HG03159 (cell line): Measurements from ENCODE around the gene KRT80.

Experiments
- ATAC-seq: cut with Tn5 transposase; IDR thresholded peaks from one replicate; pipeline ENCODE4 v1.9.1; 2021; ENCODE audit warnings: mild to moderate bottlenecking, moderate library complexity; ENCODE audit not compliant: unreplicated experiment

The KRT80 gene

DNA sequence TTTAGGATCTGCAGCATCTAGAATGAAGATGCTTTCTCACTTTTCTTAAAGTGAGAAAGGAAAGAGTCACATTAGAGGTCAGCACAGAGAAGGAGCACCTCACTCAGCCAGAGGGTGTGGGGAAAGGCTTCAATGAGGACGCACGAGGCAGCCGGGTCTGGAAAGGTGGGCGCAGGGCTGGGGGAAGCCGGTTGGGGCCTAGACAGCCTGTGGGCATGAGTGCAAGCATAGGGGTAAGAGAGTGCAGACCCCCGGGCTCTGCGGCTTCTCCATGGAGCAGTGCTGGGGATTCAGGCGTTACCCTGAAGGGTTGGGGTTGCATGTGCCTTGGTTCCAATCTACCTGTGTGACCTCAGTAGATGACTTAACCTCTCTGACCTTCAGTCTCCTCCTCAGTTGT, 49.9 kb downstream of the KRT80 start:
- no peak for ATAC-seq

DNA sequence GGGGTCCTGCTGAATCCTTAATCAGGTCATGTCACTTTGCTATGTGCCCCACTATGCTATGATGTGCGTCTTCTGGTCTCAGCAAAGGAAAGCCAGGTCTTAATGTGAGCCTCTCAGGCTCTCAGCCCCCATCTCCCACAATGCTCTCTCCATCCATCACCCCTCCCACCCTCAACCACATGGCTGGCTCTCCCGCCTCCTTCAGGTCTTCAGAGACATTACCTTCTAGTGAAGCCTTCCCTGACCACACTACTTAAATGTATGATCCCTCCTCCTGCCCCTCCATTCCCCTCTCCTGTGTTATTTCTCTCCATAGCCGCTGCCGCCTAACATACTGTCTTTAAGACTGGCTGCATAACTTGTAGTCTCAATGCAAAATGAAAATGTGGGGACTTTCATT, 50.5 kb downstream of the KRT80 start:
- ATAC-seq, result no peak

DNA sequence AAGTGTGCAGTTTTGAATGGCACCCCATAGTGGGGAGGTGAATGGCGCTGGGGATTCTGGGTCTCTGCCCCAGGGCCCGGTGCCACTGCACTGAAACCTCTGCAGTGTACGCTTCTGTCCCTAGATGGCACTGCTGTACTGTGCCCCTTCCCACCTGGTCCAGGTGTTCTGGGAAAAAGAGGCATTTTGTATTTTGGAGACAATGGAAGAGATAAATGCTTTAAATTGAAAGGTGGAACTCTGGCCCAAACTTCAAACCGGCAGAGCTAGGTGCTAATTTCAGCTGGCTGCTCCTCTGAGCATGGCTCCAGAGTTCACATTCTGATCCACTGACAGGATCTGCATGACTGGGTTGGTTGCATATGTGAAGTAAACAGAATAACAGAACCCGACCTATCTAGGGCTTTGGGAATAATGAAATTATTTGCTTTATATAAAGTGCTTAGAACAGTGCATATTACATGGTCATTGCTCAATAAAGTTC, 52.2 kb downstream of the KRT80 start:
- no peak for ATAC-seq

DNA sequence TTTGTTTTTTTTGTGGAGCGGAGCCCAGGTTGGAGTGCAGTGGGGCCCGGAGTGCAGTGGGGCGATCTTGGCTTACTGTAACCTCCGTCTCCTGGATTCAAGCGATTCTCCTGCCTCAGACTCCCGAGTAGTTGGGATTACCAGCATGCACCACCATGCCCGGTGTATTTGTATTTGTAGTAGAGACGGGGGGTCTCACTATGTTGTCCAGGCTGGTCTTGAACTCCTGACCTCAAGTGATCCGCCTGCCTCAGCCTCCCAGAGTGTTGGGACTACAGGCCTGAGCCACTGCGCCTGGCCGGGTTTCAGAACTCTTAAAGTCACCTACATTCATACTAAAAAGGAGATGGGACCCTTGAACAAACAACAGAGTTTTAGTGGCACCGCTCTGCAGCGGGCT, 52.7 kb downstream of the KRT80 start:
- ATAC-seq, result no peak

DNA sequence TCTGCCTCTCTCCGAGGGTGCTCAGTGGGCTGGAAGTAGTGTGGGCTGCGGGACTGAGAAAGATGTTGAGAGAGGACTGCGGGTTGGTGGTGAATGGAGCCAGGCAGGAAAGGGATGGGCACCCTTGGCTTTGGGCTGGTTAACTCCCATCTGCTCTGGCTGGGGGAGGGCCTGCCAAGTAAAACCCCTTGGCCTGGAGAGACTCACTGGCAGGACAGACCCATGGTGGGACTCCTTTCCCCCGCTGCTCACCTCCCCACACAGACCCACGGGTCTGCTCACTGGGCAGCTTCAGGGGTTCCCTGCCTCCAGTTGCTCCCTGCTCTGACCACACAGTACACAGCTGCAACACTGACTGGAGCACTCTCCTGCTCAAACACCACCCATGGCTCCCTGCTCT, 54.1 kb downstream of the KRT80 start:
- no peak for ATAC-seq

DNA sequence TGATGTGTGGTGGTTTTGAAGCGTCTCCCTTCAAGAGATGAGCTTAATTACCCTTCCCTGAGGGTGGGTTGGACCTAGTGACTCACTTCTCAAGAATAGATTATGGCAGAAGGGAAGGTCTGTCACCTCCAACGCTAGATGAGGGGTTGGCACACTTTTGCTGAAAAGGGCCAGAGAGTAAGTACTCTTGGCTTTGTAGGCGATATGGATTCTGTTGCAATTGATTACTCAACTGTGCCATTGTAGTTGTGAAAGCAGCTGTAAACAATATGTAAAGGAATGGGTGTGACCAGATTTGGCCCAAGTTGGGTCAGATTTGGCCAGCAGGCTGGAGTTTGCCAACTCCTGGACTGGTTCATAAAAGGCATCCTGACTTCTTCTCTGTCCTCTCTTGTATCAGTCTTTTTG, 59.1 kb downstream of the KRT80 start:
- ATAC-seq, result no peak

DNA sequence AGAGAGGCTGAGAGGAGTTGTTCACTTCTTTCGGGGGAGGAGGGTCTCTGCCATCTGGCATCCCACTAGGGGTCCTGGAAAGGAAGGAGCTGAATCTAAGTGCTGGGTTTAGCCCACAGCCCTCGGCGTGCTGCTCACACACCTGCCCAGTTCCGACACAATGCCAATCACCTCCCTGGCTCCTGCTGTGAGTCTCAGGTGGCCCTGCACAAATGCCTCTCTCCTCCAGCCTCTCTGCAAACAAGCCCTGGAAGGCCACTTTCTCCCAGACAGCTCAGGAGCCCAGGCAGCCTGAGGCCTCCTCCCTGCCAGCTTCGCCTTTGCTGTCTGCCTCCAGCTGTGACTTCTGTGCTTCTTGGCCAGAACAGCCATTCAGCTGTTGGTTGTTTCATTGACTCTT, 61.1 kb downstream of the KRT80 start:
- ATAC-seq, result no peak

DNA sequence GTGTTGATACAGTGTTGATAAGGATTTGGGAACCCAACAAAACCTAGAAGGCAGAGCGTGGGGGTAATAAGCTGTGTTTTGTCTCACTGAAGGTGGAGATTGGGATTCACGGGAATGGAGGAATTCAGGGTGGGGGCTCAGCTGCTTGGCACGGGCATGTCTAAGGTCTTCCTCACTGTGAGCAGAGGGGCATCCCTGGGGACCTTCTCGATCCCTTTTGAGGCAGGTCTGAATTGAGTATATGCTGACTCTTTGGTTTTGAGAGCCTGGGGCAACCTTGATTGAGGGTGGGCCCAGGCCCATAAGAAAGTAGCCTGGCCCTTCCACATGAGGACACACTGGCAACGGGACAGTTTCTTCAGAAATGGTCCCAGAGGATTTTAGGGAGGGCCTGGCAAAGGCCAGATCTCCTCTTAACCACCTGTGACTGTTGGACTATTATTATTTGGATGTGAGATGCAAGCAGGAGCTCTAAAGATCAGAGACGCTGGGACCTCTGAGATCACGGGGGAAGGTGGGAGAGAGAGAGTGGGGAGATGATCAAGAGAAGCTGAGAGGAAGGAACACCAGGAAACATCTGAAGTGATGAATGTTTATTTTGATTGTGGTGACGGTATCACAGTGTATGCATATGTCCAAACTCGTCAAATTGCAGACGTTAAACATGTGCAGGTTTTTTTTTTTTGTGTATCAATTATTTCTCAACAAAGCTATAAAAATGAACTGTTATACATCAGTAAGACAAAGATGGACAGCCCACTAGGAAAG, 63.9 kb downstream of the KRT80 start:
- ATAC-seq, result no peak

DNA sequence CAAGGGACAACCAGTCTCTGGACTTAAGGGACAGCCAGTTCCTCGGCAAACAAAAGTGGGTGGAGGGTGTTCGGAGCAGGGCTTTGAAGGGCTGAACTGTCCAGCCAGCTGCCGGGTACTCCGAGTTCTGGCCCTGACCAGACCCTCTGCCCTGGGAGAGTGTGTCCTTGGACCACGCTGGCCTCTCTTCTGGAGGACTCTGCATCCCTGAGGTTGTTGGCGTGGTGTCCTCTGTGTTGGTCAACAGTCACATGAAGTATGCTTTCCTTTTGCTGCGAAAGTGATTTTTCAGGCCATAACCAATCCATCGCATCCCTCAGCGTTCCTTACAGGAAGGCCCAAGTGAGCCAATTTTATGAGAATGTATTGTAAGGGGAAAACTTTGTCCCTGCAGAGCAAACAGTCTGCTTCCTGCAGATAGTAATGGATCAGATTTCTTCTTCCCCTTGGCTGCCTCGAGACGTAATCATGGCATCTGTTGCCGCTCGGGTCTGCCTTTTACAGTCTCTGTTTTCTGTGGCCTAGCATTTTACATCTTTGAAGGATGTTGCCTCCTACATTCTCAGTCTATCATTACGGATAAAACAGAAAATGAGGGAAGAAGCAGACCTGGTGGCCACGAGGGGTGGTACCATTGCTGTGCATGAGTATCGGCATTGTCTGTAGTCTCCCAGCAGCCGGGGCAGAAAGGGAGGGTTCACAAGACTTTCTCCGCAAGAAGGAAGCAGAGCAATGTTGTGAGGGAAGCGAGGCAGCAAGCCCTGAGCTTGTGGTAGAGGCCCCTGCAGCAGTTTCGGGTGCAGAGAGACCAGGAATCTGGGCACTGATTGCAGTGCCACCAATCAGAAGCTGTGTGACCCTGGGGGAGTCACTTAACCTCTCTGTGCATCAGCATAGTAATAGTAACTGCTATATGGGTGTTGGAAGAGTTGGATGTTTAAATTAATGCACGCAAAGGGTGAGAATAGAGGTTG, 64.9 kb downstream of the KRT80 start:
- no peak for ATAC-seq

DNA sequence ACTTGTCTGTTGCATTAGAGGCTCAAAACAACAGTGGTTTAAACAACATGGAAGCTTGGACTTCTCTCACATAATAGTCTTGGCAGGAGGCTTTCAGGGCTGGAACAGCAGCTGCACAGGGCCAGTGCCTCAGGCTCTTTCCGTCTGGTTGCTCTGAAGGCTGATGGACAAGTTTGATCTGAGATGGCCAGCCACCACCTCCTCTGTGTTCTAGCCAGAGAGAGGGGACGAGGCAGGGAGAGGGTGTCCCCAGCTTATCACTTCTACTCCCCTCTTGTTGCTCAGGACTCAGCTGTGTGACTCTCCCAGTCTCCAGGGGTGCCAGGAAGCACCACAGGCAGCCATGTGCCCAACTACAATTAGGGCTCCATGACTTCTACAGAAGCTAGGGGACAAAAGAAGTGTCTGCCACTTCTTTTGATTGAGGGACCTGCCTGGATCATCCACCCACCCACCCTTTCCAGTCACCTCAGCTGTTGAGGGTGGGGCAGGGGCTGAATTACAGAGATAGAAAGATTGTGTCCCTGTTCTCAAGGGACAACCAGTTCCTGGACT, 65.7 kb downstream of the KRT80 start:
- ATAC-seq, result no peak

DNA sequence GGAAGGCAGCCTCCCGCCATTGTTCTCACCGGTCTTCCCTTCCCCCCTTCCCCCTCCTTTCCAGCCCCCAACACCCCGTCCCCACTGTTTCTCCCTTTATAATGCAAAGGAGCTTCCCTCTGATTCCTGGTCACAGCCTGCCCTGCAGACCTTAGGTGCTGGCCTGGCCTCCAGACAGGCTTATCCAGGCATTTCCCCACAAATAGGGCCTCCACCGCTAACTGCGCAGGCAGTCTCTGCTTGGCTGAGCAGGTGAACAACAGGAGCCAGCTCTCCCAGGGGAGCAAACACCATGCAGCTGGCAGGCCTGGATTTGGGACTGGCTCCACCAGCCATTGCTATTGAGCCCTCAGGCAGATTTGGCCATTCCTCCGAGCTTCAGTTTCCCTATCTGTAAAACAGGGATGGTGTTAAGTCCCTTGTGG, 66.3 kb downstream of the KRT80 start:
- no peak for ATAC-seq

DNA sequence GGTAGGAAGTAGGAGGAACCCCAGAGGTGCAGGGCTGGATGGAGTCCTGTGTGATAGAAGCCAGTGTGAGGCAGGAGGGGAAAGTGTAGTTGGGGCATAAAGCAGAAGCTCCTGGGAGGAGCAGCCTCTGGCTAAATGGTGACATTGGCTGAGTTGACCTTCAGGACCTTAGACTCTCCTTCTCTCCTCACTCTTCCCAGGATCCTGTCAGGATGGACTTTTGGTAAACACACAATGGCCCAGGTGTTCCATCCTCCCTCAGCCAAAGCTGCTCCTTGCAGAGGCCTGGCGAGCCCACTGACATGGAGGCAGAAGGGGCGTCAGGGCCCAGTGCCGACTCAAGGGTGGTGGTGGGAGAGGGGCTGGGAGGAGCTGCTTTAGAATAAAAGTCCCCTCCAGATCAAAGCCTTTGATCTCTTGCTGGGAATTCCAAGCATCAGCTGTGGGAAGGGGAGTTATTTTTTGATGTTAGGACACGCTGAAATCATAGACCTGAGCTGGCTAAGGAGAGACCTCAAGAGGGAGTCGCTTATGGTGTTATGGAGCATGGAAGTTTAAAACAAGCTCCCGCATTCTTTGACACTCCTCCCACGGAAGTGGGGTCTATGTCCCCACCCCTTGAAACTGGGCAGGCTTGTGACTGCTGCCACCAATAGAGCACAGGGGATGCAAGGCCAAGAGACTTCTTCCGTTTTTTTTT, 68.2 kb downstream of the KRT80 start:
- ATAC-seq, result no peak

DNA sequence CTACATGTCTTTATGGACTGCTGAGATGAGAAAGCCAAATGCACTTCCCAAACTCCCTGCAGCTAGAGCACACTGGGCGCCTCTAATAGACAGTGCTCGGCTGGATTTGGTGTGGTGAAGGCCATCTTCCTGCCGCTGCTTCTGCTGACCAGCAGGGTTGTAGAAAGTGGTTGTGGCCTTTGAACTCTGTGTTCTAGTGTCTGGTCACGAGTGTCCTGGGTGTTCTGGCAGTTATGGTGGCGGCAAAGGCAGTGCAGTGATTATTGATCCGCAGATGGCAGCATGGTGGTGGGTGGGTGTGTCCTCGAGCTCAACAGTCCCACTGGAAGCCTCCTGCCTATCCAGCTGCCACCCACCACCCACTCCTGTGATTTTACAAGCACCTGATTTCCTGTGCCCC, 68.9 kb downstream of the KRT80 start:
- no peak for ATAC-seq

DNA sequence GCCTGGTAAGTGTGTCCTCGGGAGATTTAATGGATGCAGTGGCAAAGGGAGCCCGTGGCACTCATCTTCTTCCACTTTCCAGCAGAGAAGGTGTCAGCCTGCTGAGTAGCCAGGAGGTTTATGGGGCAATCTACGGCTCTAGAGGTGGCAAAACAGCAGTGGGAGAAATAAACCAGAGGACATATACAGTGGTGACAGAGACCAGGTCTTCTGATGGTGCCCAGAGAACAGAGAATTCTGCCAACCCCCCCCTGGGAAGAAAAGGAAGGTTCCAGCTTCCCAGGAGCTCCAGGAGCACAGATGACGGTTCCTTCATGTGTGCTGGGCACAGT, 69.3 kb downstream of the KRT80 start:
- ATAC-seq, result no peak

DNA sequence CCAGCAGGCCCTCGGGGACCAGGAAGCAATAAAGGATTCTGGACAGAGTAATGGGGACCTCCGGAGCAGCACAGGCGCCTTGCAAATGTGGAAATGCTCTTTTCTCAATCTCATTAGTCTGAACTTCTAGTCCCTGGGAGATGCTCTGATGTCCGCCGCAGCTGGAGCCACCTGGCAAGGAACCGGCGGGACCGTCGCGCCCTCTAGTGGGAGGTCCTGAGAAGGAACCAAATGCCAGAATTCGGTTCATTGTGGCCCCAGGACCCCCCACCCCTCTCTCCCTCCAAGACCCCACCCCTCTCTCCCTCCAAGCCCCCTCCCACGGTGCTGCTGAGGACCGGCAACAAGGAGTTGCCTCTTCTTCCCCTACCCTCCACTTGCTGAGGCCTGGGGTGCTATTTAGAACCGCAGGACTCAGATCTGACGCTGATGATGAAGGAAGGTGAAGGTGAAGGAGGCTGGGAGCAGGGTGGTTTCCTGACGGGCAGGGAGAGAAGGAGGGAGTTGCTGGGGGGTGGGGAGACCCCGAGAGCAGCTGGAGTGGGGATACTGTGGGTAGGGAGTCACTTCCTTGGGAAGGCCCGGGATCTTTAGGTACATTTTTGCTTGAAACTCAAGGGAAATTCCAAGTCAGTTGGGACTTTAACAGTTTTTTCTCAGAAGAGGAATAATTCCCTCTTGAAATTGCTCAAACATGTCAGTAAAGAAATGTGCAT, 69.8 kb downstream of the KRT80 start:
- ATAC-seq, result no peak

DNA sequence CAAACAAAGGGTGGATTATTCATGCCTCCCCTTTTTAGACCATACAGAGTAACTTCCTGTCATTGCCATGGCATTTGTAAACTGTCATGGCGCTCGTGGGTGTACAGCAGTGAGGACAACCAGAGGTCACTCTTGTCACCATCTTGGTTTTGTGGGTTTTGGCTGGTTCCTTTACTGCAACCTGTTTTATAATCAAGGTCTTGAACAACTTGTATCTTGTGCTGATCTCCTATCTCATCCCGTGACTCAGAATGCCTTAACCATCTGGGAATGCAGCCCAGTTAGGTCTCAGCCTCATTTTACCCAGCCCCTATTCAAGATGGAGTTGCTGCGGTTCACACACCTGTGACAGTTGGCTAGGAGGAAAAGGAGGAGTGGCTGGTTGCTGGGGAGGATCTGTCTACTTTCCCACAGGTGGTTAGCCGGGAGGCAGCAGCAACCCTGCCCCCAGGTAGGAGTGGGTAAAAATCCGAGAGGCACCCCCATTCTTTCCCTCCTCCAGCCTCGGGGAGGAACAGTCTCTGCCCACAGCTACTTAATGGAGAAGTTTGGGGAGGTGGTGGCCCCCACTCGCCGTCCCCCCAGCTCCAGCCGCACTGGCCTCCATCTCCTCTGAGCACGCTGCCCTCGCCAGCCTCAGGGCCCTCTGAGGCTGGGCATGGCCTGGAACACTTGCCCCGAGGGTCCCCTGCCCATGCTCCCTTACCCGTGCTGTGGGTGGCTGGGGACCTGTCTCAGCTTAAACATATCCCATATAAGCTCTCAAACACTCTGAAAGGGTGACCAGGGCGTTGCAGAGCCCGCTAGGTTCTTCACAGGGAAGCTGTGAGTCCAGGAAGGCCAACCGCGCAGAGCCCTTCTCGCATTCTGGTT, 70.6 kb downstream of the KRT80 start:
- ATAC-seq, result no peak

DNA sequence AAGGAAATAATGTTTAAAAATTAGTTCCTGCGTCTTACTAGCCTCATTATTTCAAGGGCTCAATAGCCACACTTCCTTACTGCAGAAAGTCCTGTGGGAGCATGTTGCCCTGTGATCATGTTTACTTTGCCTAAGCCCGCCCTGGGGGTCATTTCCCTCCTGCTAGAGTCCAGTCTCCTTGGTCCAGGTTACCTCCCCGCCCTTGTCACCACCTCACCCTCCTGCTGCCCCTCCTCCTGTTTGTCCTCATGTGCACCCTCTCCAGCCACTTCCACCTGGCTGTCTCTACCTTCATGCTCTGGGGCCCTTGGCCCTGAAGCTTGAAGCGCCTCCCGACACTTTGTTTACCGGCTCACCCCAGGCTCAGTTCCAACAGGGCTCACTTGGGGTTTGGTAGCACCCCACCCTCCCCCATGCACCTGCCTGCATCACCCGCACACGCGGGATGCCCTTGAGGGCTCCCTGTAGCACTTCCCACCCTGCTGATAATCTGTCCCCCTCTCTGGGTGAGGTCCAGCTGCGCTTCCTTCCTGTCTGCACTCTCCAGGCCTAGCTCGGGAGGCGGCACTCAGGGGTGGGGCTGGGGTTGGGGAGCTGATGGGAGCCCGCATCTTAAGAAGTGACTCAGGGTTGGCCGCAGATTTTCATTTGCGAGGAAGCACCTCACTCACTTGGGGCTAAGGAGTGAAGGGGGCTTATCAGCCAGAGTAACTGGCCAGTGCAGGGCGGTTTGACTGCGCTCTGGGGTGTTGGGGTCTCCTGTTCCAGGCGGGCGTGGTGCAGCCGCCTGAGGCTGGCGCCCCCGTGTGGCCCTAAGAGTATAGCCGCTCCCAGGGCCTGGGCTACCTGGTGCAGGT, 72.2 kb downstream of the KRT80 start:
- ATAC-seq, result no peak
